ENCODE results near the gene ELMO1. TPM values are rescaled to one million over a fixed set of nuclear protein-coding genes. Genes with fewer than 3 reads are reported as not detected.

Gene ELMO1
- total and polyA plus RNA-seq, 8 donors: 3.0 to 20.6 (median 6.6) TPM

GRCh38 chr7:37149773-37150124 lies 298.9 kb downstream of the ELMO1 start:
- Histone ChIP-seq H3K27me3 (no peaks in the 10 kb centered on the region), H3K27ac (peak overlapping the region in 2 of 4 donors; percentile 41 to 69), H3K36me3 (no peaks in the 10 kb centered on the region), H3K9me3 (no peaks in the 10 kb centered on the region), H3K4me3 (no peak overlapping the region), H3K4me1 (peaks cover 12 to 34% (median 34%) of the 10 kb centered on the region in 3 donors)
- no peak for FAIRE-seq
- TF ChIP-seq CTCF (IDR thresholded peaks at IDR 0.05): no peak
- intact Hi-C loops (cut with DNase I): no loop called here
- peak in 2 of 4 donors; percentile 13 to 24 for ATAC-seq
- DNase-seq: no peak

- Histone ChIP-seq H3K9me3 (no peaks in the 10 kb centered on the region), H3K27ac (peak overlapping the region in 2 of 4 donors; percentile 41 to 69), H3K4me1 (peaks cover 12 to 34% (median 34%) of the 10 kb centered on the region in 3 donors), H3K36me3 (no peaks in the 10 kb centered on the region), H3K27me3 (no peaks in the 10 kb centered on the region), H3K4me3 (no peak overlapping the region)
- no peak for DNase-seq
- intact Hi-C loops (cut with DNase I): no loop called here
- WGBS, 2 donors: 29 to 30% methylated on average over 3 of the region's 3 CpGs
- FAIRE-seq: no peak
- peak in 2 of 4 donors; percentile 11 to 23 for ATAC-seq
- TF ChIP-seq CTCF (IDR thresholded peaks at IDR 0.05): no peak
These were observed 299.5 kb downstream of the ELMO1 start for GRCh38 chr7:37149051-37149772.

GRCh38 chr7:37145682-37146081 lies 303.0 kb downstream of the ELMO1 start:
- WGBS, 2 donors: 39 to 41% methylated on average over 2 of the region's 2 CpGs
- DNase-seq (no peak), ATAC-seq (no peak), FAIRE-seq (no peak)
- Histone ChIP-seq H3K27me3 (no peaks in the 10 kb centered on the region), H3K9me3 (peaks cover 0 to 3% (median 0%) of the 10 kb centered on the region in 4 donors), H3K4me1 (peaks cover 8 to 19% (median 17%) of the 10 kb centered on the region in 3 donors), H3K4me3 (no peak overlapping the region), H3K36me3 (no peaks in the 10 kb centered on the region), H3K27ac (no peak overlapping the region)
- intact Hi-C loops (cut with DNase I): no loop called here
- TF ChIP-seq CTCF (IDR thresholded peaks at IDR 0.05): no peak

DNA sequence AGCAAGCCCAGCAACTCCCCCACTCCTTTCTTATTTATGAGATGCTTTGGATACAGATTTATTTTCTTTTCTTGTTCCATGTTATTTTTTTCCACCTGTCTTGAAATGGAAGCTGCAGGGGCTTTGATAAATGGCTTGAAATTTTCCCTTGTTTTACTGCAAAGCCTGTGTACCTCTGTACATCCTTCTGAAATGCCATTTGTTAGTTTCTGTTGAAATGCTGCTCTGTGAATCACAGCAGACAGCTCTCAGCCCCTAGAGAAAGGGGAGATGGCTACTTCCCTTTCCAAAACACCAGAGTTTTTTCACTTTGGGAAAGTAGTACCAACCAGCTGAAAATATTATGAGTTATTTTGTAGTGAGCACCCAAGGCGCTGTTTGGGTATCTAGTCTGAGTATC lies 304.2 kb downstream of the ELMO1 start:
- FAIRE-seq (no peak), DNase-seq (no peak), ATAC-seq (no peak)
- intact Hi-C loops (cut with DNase I): no loop called here
- H3K27me3 ChIP-seq: no peaks in the 10 kb centered on the region
- no peak overlapping the region for H3K27ac ChIP-seq
- H3K9me3 ChIP-seq: peaks cover 0 to 4% (median 0%) of the 10 kb centered on the region in 4 donors
- 92 to 95% methylated on average over 1 of the region's 1 CpG for WGBS, 2 donors
- H3K4me1 ChIP-seq: peaks cover 4 to 6% (median 4%) of the 10 kb centered on the region in 3 donors
- H3K36me3 ChIP-seq: no peaks in the 10 kb centered on the region
- no peak overlapping the region for H3K4me3 ChIP-seq
- no peak for TF ChIP-seq CTCF (IDR thresholded peaks at IDR 0.05)

GRCh38 chr7:37142958-37143357 lies 305.7 kb downstream of the ELMO1 start:
- no peak for TF ChIP-seq CTCF (IDR thresholded peaks at IDR 0.05)
- 81 to 88% methylated on average over 3 of the region's 3 CpGs for WGBS, 2 donors
- Histone ChIP-seq H3K4me1 (no peaks in the 10 kb centered on the region), H3K27ac (no peak overlapping the region), H3K36me3 (no peaks in the 10 kb centered on the region), H3K4me3 (no peak overlapping the region), H3K9me3 (peaks cover 0 to 4% (median 0%) of the 10 kb centered on the region in 4 donors), H3K27me3 (no peaks in the 10 kb centered on the region)
- DNase-seq: no peak
- intact Hi-C loops (cut with DNase I): no loop called here
- no peak for ATAC-seq
- no peak for FAIRE-seq

Data from pancreas (tissue), 10 donors.